ENCODE data around the gene SMARCC2.

Gene SMARCC2

DNA sequence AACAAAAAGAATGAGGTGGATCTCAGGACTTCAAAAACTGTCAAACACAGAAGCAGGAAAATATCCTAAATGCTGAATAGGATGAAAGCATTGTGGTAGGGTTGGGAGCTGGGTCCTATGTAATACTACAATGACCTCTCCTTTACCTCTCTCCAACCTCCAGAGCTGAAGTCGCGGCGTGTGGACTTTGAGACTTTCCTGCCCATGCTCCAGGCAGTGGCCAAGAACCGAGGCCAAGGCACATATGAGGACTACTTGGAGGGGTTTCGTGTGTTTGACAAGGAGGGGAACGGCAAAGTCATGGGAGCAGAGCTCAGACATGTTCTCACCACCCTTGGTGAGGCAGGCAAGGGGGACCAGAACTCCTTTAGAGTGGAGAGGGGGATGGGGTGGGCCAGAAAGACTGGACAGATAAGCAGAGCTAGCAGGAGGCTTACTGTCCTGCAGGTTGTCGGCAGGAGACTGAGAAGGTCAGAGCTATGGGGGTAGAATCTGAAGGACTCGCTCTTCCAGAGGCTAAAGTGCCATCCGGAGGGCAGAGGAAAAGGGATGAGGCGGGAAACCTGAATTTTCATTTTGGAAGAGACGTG lies 33.9 kb downstream of the SMARCC2 start:
- intact Hi-C loops (cut with DNase I) = no loop called here
- DNase-seq = peak in 1 of 10 donors; percentile 20

DNA sequence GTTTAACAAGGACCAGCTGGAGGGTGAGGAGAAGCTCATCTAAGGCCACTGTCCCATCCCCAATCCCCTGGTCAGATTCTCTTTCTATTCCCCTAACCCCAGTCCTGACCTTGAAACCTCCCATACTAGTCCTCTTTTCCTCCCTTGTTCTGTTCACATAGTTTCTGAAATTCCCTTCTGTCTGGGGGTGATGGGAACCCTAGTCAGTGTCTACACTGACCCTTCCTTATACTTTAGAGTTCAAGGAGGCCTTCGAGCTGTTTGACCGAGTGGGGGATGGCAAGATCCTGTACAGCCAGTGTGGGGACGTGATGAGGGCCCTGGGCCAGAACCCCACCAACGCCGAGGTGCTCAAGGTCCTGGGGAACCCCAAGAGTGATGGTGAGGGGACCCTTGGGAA lies 34.5 kb downstream of the SMARCC2 start:
- intact Hi-C loops (cut with DNase I) = loop anchor here (5.0 kb wide), 1 partner anchor 38 kb away; the partner anchor contains the start of genes RPL41 and ZC3H10
- DNase-seq = peak in 1 of 10 donors; percentile 24

DNA sequence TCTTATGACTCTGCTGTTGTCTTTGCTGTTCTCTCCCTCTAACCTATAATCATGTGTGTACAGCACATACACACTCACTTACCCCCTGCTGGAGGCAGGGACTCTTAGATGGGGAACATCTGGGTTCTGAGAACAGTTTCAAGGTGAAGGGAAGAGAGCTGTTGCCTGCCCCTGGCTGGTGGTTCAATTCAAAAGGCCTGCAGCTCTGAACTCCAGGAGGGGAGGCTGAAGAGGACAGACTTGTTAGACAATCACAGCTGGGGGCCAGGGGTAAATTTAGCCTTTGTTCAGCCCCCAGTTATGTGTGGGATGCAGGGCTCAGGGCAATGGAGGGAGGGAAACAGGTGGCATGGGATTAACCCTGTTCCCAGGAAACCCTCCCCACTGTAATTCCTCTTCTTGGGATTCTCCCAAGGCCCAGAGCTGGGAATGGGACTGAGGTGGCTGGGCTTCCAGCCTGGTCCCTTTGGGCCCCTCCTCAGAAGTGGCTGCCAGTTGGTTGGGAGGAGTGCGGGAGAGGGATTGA lies 35.0 kb downstream of the SMARCC2 start:
- intact Hi-C loops (cut with DNase I) = loop anchor here (5.0 kb wide), 1 partner anchor 37 kb away; the partner anchor contains the start of genes RPL41 and ZC3H10
- DNase-seq = peak in 1 of 10 donors; percentile 17

DNA sequence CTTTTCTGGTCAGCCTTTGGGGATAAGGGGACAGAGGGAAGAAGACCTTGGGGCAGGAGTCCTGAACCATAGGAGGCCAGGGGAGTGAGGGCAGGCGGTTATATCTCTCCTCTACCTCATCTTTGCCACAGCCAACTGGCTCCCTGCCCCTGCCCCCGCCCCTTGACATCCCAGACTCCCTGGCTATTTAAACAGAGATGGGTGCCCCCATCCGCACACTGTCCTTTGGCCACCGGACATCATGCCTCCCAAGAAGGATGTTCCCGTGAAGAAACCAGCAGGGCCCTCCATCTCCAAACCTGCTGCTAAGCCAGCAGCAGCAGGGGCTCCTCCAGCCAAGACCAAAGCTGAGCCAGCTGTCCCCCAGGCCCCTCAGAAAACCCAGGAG lies 35.6 kb downstream of the SMARCC2 start:
- intact Hi-C loops (cut with DNase I) = loop anchor here (5.0 kb wide), 1 partner anchor 36 kb away; the partner anchor contains the start of genes RPL41 and ZC3H10
- DNase-seq = peak in 1 of 10 donors; percentile 59

DNA sequence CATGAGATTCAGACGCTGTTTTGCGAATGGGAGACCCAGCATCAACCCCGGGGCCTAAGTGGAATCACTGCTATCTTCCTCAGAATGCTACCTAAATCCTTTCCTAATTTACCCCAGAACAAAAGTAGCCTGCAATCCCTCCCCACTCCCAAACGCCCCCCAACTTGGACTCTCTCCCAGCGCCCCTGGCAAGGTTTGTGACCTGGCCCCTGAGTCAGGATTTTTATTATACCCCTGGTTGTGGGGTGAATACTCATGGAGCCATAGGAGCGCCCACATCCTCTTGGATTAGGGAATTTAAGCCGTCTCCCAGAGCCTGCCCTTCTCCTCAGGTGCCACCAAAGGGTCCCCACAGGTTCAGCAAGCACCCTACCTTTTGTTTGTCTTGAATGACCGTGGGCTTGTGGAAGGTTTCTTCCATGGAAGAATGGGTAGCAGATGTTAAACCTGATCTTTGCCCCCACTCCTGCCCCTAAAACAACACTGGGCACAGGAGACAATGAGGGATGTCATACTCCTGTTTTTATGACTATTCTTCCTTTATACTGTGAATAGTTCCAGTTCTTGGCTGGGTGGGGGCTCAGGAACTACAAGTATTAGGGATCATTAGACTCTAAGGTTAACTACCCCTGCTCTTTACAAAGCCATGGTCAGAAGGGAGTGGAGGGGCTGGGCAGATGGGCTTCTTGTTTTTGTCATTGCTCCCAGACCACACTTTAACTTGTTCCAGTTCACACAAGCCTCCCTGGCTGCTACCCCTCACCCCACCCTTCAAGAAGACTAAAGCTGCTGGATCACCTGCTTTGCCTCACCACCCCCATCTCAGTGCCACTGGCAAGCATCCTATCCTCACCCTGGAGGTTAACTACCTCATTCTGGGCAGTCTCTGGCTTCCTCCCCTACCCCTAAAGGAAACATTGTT lies 36.3 kb downstream of the SMARCC2 start:
- DNase-seq = peak in 1 of 10 donors; percentile 60
- intact Hi-C loops (cut with DNase I) = loop anchor here (5.0 kb wide), 1 partner anchor 36 kb away; the partner anchor contains the start of genes RPL41 and ZC3H10

DNA sequence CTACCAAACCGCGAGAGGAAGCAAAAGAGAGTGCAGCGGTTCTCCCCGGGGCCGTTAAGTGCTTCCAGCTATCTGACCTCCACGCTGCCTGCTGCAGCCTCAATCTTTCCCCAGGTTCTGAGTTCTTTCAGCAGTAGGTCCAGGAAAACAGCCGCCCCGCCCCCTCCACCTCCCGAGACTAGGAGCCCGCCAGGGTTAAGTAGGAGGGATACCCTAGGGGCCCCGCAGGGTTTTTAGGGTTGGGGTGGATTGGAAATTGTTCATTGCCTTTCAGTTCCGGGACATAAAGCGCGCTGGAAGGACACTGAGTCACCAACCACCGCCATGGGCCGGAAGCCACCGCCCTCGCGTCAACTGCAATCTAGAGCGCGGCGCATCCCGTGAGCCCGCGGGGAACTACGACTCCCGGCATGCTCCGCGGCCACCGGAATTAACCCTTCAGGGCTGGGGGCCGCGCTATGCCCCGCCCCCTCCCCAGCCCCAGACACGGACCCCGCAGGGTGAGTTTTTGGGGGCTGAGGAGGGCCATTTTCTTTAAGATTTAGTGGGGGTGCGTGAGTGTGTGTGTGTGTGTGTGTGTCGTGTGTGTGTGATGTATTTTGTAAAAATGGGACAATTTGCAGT lies 37.0 kb downstream of the SMARCC2 start, which contains the start of gene MYL6B:
MYL6B (plus strand) TSS at position 456 of the 624 bp plus-strand sequence. CDS start 1,332 bp downstream, outside the sequence.
- DNase-seq = peak; percentile 89 to 99 (median 94)
- intact Hi-C loops (cut with DNase I) = loop anchor here (5.0 kb wide), 1 partner anchor 35 kb away; the partner anchor contains the start of genes RPL41 and ZC3H10

DNA sequence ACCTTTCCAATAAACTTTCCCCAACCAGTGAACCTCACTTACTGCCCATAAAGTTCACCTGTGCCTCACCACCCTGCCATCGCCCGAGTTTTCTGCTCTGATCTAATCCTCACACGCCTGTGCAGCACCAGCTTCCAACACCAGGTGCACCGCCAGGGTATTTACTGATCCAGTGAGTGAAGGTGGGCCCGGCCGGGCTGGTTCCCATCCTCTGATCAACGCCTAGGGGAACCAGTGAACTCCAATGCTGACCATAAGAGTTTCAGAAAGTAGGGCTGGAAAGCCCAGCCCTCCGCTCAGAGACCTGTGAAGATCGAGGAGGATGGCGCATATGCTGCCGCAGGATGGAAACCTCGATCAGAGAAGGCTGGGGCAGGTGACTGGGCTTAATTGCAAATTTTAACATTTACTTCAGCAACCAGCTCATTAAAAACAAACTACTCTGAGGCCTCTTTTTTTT lies 37.6 kb downstream of the SMARCC2 start:
- intact Hi-C loops (cut with DNase I) = loop anchor here (5.0 kb wide), 1 partner anchor 34 kb away; the partner anchor contains the start of genes RPL41 and ZC3H10
- peak in 4 of 10 donors; percentile 25 to 89 (median 64) for DNase-seq

DNA sequence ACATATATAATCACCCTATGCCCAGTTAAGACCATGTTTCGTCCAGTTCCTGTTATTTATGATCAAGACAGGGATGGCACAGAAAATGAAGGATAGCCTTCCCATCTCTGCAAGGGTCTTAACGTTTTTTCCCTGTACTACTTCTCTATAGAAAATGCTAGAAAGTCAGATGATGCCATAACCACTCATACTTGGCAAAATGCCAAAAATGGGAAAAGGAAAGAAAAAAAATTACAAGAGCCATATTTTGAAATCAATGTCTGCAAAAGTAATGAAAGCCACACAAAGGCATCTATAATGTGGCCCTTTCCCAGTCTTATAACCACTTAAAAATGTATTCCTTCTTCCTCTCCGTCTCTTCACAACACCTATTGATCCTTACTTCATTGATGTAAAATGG lies 38.7 kb downstream of the SMARCC2 start:
- no peak for DNase-seq
- intact Hi-C loops (cut with DNase I) = loop anchor here (5.0 kb wide), 1 partner anchor 33 kb away; the partner anchor contains the start of genes RPL41 and ZC3H10

- intact Hi-C loops (cut with DNase I) = no loop called here
- no peak for DNase-seq
Observed at GRCh38 chr12:56146492-56147460, 42.5 kb downstream of the SMARCC2 start.

GRCh38 chr12:56145217-56145616 lies 44.1 kb downstream of the SMARCC2 start:
- intact Hi-C loops (cut with DNase I) = no loop called here
- no peak for DNase-seq

- intact Hi-C loops (cut with DNase I) = no loop called here
- DNase-seq = no peak
Observed at GRCh38 chr12:56143870-56144269, 45.4 kb downstream of the SMARCC2 start.

- intact Hi-C loops (cut with DNase I) = no loop called here
Observed at GRCh38 chr12:56143217-56143616, 46.1 kb downstream of the SMARCC2 start.

GRCh38 chr12:56141946-56142784 lies 47.1 kb downstream of the SMARCC2 start:
- DNase-seq = no peak
- intact Hi-C loops (cut with DNase I) = no loop called here

More at GRCh38 chr12:56143217-56143616, 46.1 kb downstream of the SMARCC2 start:
- no peak for DNase-seq

GRCh38 chr12:56137853-56138571 lies 51.3 kb downstream of the SMARCC2 start:
- peak in 1 of 10 donors; percentile 29 for DNase-seq
- intact Hi-C loops (cut with DNase I) = no loop called here

- intact Hi-C loops (cut with DNase I) = loop anchor here (5.0 kb wide), 1 partner anchor 298 kb away; no protein-coding TSS in a partner anchor
- no peak for DNase-seq
Observed at GRCh38 chr12:56134897-56135296, 54.4 kb downstream of the SMARCC2 start.

DNA sequence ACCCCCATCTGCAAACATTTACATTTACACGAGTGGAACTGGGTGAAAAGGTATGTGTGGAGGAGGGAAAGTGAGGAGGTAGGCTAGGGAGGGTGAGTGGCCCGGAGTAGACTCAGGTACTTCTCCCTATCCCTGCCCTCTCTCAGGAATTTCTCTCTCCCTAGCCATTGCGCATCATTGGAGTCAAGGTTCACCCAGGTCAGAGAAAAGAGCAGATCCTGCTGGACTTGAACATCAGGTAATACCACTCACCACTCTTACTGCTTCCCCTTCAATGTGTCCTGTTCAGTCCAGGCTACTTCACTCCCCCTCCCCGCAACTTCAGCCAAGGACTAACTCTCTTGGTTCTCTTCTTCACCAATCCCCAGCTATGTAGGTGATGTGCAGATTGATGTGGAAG lies 58.4 kb downstream of the SMARCC2 start:
- intact Hi-C loops (cut with DNase I) = loop anchor here (5.0 kb wide), 1 partner anchor 294 kb away; no protein-coding TSS in a partner anchor
- no peak for DNase-seq

DNA sequence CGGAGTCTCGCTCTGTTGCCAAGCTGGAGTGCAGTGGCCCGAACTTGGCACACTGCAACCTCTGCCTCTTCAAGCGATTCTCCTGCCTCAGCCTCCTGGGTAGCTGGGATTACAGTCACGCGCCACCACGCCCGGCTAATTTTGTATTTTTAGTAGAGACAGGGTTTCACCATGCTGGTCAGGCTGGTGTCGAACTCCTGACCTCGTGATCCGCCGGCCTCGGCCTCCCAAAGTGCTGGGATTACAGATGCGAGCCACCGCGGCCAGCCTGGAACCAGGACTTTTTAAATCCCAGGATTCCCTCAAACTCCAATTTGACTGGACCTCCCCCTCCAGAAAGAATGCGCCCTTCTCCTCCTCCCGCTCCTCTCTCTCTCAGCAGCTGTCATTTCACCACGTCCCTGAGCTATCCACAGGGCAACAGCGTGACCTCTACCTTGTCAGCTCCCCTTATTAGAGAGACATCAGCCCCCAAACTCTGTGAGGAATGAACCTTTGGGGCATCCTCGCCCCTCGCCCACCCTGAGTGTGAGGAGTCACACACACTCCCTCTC lies 59.3 kb downstream of the SMARCC2 start:
- intact Hi-C loops (cut with DNase I) = loop anchor here (5.0 to 10.0 kb wide), 2 partner anchors 293 to 335 kb away; partner anchors contain the start of gene SPRYD4
- no peak for DNase-seq
